Endothelial cell of umbilical vein (primary cell): ENCODE data around the gene DTD1. TPM values are rescaled to one million over a fixed set of nuclear protein-coding genes. Genes with fewer than 3 reads are reported as not detected.

Experiments
- BruUV-seq: library from RNA; stranded (reverse); fragments of 400-500 nt; replicated peaks from 2 replicates; lab custom pipeline; 2021; lab: Mats Ljungman, UMichigan
- CTCF ChIA-PET: fragments of 300-600, 350-600 bp; sonication (Branson Sonifier 250); formaldehyde crosslinking; loops from one replicate; lab custom pipeline; 2021; ENCODE audit warnings: antibody characterized with exemption, inconsistent platforms; lab: Charles Lee
- POLR2A ChIA-PET: fragments of 300-600, 350-600 bp; sonication (Branson Sonifier 250); formaldehyde crosslinking; loops from one replicate; lab custom pipeline; 2021; ENCODE audit warnings: antibody characterized with exemption, inconsistent platforms; lab: Charles Lee
- DNase-seq: peaks from one replicate; pipeline ENCODE4 v3.0.0-alpha.2; 2011; ENCODE audit warnings: low read depth, low spot score
- FAIRE-seq: peaks from 2 replicates; lab custom pipeline; 2011; peaks lifted over from hg19 to GRCh38; lab: Jason Lieb, UNC
- H2AFZ ChIP-seq: 2 replicates; pipeline ENCODE4 v1.6.0; 2012; ENCODE audit warnings: low read depth, low read length, control low read depth, inconsistent platforms
- H3K27ac ChIP-seq: 2 replicates; pipeline ENCODE4 v1.5.1; 2011; ENCODE audit warnings: low read depth, mild to moderate bottlenecking, control low read depth, low read length, moderate library complexity; ENCODE audit not compliant: insufficient read depth
- H3K27me3 ChIP-seq, 2 experiments: 2 replicates each; pipeline versions ENCODE4 v1.6.0 to v1.6.1; 2011; ENCODE audit warnings: low read length in 2 of 2, mixed read lengths in 1 of 2; ENCODE audit not compliant: control insufficient read depth in 2 of 2, insufficient read depth in 2 of 2
- H3K36me3 ChIP-seq, 2 experiments: 2 replicates in 1 of 2; 3 replicates in 1 of 2; pipeline ENCODE4 v1.5.1; 2011; ENCODE audit warnings: low read length in 2 of 2, mild to moderate bottlenecking in 1 of 2, moderate library complexity in 1 of 2; ENCODE audit not compliant: control insufficient read depth in 2 of 2, insufficient read depth in 2 of 2; ENCODE audit errors: extremely low read depth in 1 of 2
- H3K4me1 ChIP-seq: 3 replicates; pipeline ENCODE4 v1.5.1; 2011; ENCODE audit warnings: mild to moderate bottlenecking, low read length; ENCODE audit not compliant: control insufficient read depth, insufficient read depth; ENCODE audit errors: extremely low read depth
- H3K4me2 ChIP-seq: 2 replicates; pipeline ENCODE4 v1.6.1; 2011; ENCODE audit warnings: low read length, control low read depth, mixed read lengths; ENCODE audit not compliant: insufficient read depth
- H3K4me3 ChIP-seq, 3 experiments: fragments of 200-600 bp in 1 of 3; sonication (generic), shearing (Covaris generic) in 1 of 3; replicated peaks in 1 of 3; 2 replicates each; pipeline ENCODE4 v1.5.1; 2011 to 2016; ENCODE audit warnings: control low read depth in 3 of 3, low read length in 3 of 3, mild to moderate bottlenecking in 2 of 3, inconsistent platforms in 1 of 3, low read depth in 1 of 3, moderate library complexity in 1 of 3; ENCODE audit not compliant: insufficient read depth in 1 of 3
- H3K79me2 ChIP-seq: 2 replicates; pipeline ENCODE4 v1.6.0; 2012; ENCODE audit warnings: low read length, inconsistent platforms; ENCODE audit not compliant: control insufficient read depth, insufficient read depth
- H3K9ac ChIP-seq: replicated peaks from 2 replicates; pipeline ENCODE3; 2011; ENCODE audit warnings: low read length, control low read depth; ENCODE audit not compliant: insufficient read depth; ENCODE audit errors: extremely low read depth
- H3K9me1 ChIP-seq: replicated peaks from 3 replicates; pipeline ENCODE4 v1.6.0; 2011; ENCODE audit warnings: mild to moderate bottlenecking, low read length; ENCODE audit not compliant: control insufficient read depth, insufficient read depth; ENCODE audit errors: extremely low read depth
- H3K9me3 ChIP-seq: replicated peaks from 2 replicates; pipeline ENCODE4 v1.5.1; 2012; ENCODE audit warnings: low read length, inconsistent platforms; ENCODE audit not compliant: control insufficient read depth, insufficient read depth
- H4K20me1 ChIP-seq: replicated peaks from 2 replicates; pipeline ENCODE3; 2011; ENCODE audit warnings: mild to moderate bottlenecking, low read length; ENCODE audit not compliant: control insufficient read depth, insufficient read depth; ENCODE audit errors: extremely low read depth
- EZH2 ChIP-seq: IDR thresholded peaks from 2 replicates; pipeline ENCODE4 v1.6.1; 2012; ENCODE audit warnings: borderline replicate concordance, low read depth, mild to moderate bottlenecking, moderate library complexity, low read length, inconsistent platforms; ENCODE audit not compliant: severe bottlenecking
- FOS ChIP-seq: IDR thresholded peaks from 2 replicates; pipeline ENCODE4 v1.6.1; 2011; ENCODE audit warnings: mild to moderate bottlenecking, low read length, moderate library complexity, borderline replicate concordance; ENCODE audit not compliant: insufficient read depth
- GATA2 ChIP-seq: IDR thresholded peaks from 2 replicates; pipeline ENCODE4 v1.7.0; 2011; ENCODE audit warnings: low read depth, mild to moderate bottlenecking, moderate library complexity, mixed read lengths, low read length; ENCODE audit not compliant: insufficient read length, insufficient read depth
- JUN ChIP-seq: IDR thresholded peaks from 2 replicates; pipeline ENCODE4 v1.6.1; 2011; ENCODE audit warnings: borderline replicate concordance, low read depth; ENCODE audit not compliant: insufficient read length, insufficient read depth
- POLR2A ChIP-seq: IDR thresholded peaks from 2 replicates; pipeline ENCODE4 v1.6.1; 2012; ENCODE audit warnings: low read depth, mild to moderate bottlenecking, control low read depth, low read length
- POLR2AphosphoS5 ChIP-seq: IDR thresholded peaks from 2 replicates; pipeline ENCODE4 v1.6.1; 2012; ENCODE audit warnings: low read depth, mild to moderate bottlenecking, control low read depth, low read length, moderate library complexity; ENCODE audit not compliant: insufficient read depth
- dilution Hi-C: fragments of 300-500 bp; cut with MboI; formaldehyde crosslinking; loops from one replicate; pipeline ENCODE4 v1.15.0; 2019; ENCODE audit warnings: low sequenced_read_pairs; ENCODE audit not compliant: extremely low pct_ligation_motif_present
- intact Hi-C: fragments of 100-400 bp; cut with micrococcal nuclease; formaldehyde crosslinking; loops from one replicate; pipeline ENCODE4 v1.10.0; 2022
- polyA plus RNA-seq, 4 experiments: library from polyadenylated mRNA; depleted of rRNA in 3 of 4; stranded (reverse) in 3 of 4; unstranded in 1 of 4; fragments of >200 nt; gene quantifications; 2 replicates each; pipeline versions ENCODE4 v1.2.1 to v1.2.3, GENCODE V29; 2011 to 2012; ENCODE audit warnings: missing spikeins in 1 of 4
- total RNA-seq: library from RNA; stranded (reverse); gene quantifications from 2 replicates; pipeline ENCODE4 v1.2.3, GENCODE V29; 2021
- TF ChIP-seq, protein P1 (sequence below): IDR thresholded peaks from 2 replicates; pipeline ENCODE4 v1.6.1; 2011; ENCODE audit not compliant: insufficient read depth, insufficient read length
- TF ChIP-seq, protein P2 (sequence below), 2 donors: IDR thresholded peaks; 1 replicate in 1 of 2; 2 replicates in 1 of 2; pipeline ENCODE4 v1.5.1; 2011; ENCODE audit warnings: low read length in 2 of 2, mild to moderate bottlenecking in 2 of 2, moderate library complexity in 2 of 2, control low read depth in 1 of 2, inconsistent platforms in 1 of 2, low read depth in 1 of 2; ENCODE audit not compliant: insufficient read depth in 1 of 2; ENCODE audit errors: extremely low read depth in 1 of 2

Gene DTD1
- total and polyA plus RNA-seq, 2 donors (not counting 3 experiments of a cell fraction or from before 2014, with no cell fraction given) = 48.2 to 50.8 TPM

DNA sequence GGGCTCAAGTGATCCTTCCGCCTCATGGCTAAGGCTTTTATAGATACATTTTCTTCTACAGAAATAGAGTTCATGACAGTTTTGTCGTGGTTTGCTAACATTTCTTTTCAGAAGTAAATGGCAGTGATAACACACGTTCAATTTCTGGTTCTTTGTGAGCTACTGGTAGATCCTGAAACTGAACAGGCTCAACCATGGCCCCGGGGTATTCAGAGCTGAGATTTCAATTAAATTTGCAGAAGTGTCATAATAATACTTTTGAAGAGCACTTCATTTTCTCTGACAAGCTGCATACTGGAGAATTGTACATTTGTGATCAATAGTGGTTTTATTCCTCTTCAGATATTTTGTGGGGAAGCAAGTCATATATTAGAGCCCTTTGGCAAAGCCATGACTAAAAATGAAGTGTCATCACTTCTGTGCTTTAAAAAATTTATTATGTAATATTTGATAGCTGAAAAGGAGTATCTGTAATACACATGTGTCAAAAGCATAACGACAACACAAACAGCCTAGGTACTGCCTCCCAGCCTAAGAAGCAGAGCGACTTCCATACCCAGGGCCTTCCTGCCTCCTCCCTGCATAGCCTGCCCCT is 141.5 kb downstream of the DTD1 start:
- Histone ChIP-seq H3K27ac (no peak overlapping the region), H3K36me3 (no peaks in the 10 kb centered on the region), H3K9me3 (no peaks in the 10 kb centered on the region), H3K79me2 (no peaks in the 10 kb centered on the region), H3K27me3 (no peaks in the 10 kb centered on the region), H3K9ac (no peak overlapping the region), H4K20me1 (no peaks in the 10 kb centered on the region), H3K4me1 (no peaks in the 10 kb centered on the region), H3K4me2 (no peak overlapping the region), H3K4me3 (no peak overlapping the region), H2AFZ (no peak overlapping the region), H3K9me1 (no peaks in the 10 kb centered on the region)
- dilution Hi-C loops (no loop called here), intact Hi-C loops (no loop called here)
- TF ChIP-seq, protein P1, sequence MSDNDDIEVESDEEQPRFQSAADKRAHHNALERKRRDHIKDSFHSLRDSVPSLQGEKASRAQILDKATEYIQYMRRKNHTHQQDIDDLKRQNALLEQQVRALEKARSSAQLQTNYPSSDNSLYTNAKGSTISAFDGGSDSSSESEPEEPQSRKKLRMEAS = no peak
- TF ChIP-seq, protein P2, sequence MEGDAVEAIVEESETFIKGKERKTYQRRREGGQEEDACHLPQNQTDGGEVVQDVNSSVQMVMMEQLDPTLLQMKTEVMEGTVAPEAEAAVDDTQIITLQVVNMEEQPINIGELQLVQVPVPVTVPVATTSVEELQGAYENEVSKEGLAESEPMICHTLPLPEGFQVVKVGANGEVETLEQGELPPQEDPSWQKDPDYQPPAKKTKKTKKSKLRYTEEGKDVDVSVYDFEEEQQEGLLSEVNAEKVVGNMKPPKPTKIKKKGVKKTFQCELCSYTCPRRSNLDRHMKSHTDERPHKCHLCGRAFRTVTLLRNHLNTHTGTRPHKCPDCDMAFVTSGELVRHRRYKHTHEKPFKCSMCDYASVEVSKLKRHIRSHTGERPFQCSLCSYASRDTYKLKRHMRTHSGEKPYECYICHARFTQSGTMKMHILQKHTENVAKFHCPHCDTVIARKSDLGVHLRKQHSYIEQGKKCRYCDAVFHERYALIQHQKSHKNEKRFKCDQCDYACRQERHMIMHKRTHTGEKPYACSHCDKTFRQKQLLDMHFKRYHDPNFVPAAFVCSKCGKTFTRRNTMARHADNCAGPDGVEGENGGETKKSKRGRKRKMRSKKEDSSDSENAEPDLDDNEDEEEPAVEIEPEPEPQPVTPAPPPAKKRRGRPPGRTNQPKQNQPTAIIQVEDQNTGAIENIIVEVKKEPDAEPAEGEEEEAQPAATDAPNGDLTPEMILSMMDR (IDR thresholded peaks at IDR 0.05; ENCODE audit: extremely low read depth in 1 of 2, insufficient read depth in 1 of 2, low read depth in 1 of 2, low read length in 2 of 2) = no peak
- TF ChIP-seq POLR2A (no peak), GATA2 (no peak), FOS (no peak), POLR2AphosphoS5 (no peak), JUN (no peak), EZH2 (no peak)
- ChIA-PET POLR2A (no interaction called here), CTCF (no interaction called here)
- no TSS peak for BruUV-seq
- no peak for DNase-seq
- no peak for FAIRE-seq
